GM21515 (cell line): Measurements from ENCODE around the gene TMEM39B.
"Not testable (repeated sequence)": the region's sequence is repeated elsewhere in the genome, so short reads cannot be mapped to it uniquely, and the experiment has no call there.

Experiments used
- ATAC-seq: cut with Tn5 transposase; IDR thresholded peaks from one replicate; pipeline ENCODE4 v1.9.1; 2021; ENCODE audit not compliant: unreplicated experiment

TMEM39B gene

GRCh38 chr1:32111789-32112188 lies 39.0 kb downstream of the TMEM39B start:
- ATAC-seq = no peak

DNA sequence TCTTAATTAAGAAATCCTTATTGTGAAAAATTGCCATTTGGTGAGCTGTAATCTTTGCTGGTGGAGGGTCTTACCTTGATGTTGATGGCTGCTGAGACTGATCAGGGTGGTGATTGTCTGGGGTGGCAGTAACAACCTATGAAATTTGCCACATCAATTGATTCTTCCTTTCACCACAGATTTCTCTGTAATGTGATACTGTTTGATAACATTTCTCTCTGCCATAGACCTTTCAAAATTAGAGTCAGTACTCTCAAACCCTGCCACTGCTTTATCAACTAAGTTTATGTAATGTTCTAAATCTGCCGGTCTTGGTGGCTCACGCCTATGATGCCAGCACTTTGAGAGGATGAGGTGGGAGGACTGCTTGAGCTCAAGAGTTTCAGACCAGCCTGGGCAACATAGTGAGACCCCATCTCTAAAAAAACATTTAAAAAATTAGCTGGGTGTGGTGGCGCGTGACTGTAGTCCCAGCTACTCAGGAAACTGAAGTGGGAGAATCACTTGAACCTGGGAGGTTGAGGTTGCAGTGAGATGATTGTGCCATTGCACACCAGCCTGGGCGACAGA lies 40.2 kb downstream of the TMEM39B start:
- ATAC-seq = no peak

DNA sequence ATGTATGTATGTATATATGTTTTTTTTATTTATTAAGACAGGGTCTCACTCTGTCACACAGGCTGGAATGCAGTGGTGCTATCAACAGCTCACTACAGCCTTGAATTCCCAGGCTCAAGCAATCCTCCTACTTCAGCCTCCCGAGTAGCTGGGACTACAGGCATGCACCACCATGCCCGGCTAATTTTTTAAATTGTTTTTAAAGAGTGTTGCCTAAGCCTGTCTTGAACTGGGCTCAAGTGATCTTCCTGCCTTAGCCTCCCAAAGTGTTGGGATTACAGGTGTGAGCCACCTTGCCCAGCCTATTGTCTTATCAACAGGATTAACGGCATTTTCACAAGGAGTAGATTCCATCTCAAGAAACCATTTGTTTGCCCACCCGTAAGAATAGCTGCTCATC lies 40.7 kb downstream of the TMEM39B start:
- ATAC-seq = not testable (repeated sequence)

GRCh38 chr1:32114420-32114819 lies 41.7 kb downstream of the TMEM39B start:
- ATAC-seq = no peak

DNA sequence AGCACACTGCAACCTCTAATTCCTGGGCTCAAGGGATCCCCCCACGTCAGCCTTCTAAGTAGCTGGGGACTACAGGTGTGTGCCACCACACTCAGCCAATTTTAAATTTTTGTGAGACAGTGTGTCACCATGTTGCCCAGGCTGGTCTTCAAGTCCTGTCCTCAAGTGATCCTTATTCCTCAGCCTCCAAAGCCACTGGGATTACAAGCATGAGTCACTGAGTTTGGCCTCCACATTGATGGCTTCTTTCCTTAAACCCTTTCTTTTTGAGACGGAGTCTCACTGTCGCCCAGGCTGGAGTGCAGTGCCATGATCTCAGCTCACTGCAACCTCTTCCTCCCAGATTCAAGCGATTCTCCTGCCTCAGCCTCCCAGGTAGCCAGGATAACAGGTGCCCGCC lies 42.8 kb downstream of the TMEM39B start:
- ATAC-seq = no peak

- no peak for ATAC-seq
Observed at GRCh38 chr1:32116531-32116930, 43.8 kb downstream of the TMEM39B start.

- no peak for ATAC-seq
Observed at GRCh38 chr1:32122151-32122550, 49.4 kb downstream of the TMEM39B start.

- ATAC-seq = not testable (repeated sequence)
Observed at GRCh38 chr1:32123361-32123760, 50.6 kb downstream of the TMEM39B start.

GRCh38 chr1:32125313-32125712 lies 52.6 kb downstream of the TMEM39B start:
- no peak for ATAC-seq

GRCh38 chr1:32126770-32127169 lies 54.0 kb downstream of the TMEM39B start:
- ATAC-seq = no peak

DNA sequence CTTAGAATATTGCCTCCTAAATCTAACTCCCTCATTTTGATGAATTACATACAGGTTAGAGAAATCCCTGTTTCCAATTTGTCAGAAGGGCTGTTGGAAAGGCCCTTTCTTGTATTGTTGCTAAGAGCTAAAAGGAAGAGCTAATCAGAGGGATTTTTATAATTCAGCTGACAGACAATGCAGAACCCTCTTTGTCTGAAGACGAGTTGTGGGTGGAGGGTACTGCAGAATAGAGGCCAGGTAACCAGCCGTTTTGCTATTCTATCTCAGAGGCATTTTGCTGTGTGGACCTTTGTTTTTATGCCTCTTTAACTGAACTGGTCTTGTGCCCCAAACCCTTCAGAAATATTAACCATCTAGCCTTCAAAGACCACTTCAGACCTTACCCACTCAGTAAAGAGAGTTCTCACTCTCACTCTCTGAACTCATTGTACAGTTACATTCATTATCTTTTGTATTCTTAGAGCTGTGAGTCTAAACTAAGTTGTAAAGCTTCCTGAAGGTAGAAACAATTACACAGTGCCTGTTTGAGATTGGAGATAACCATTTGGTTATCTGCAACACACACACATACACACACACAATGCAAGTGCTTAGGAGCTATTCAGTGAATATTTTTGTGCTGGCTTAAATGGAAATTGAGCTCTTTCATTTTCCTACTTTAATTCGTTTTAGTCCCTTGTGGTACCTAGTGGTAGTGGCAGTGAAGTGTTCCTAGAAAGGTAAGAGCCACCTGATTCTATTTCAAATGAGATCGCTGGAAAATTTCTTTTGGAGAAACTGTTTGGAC lies 54.9 kb downstream of the TMEM39B start:
- no peak for ATAC-seq

- no peak for ATAC-seq
Observed at GRCh38 chr1:32128479-32128878, 55.7 kb downstream of the TMEM39B start.

DNA sequence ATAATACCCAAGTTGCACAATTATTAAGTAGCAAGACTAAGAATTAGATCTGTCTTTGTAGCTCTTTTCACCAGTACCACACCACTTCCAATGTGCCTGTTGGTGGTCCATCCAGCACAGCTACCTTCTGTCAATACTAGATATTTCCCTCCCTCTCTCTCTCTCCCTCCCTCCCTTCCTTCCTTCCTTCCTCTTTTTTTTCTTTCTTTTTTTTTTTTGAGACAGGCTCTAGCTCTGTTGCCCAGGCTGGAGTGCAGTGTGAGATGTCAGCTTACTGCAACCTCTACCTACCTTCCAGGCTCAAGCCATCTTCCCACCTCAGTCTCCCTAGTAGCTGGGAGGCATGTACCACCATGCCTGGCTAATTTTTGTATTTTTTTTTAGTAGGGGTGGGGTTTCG lies 56.2 kb downstream of the TMEM39B start:
- ATAC-seq = no peak

- ATAC-seq = not testable (repeated sequence)
Observed at GRCh38 chr1:32133950-32134280, 61.2 kb downstream of the TMEM39B start.

- no peak for ATAC-seq
Observed at GRCh38 chr1:32137111-32137510, 64.4 kb downstream of the TMEM39B start.

DNA sequence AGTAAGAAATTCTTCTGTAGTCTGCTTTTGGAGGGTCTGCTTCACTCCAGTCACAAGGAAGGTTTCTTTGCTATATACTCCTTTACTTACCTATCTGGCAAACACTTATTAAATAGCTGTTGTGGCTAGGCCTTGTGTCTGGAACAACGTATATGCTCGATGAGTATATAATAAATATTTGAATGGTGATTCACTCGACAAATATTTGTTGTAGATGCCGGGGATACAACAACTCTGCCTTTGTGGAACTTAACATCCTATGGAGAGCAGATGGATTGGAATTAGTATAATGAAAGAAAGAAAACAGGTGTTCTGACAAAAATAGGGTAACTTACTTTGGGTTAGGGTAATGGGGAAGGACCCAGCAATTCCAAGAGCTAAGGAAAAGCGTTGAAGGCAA lies 66.2 kb downstream of the TMEM39B start:
- ATAC-seq = no peak

DNA sequence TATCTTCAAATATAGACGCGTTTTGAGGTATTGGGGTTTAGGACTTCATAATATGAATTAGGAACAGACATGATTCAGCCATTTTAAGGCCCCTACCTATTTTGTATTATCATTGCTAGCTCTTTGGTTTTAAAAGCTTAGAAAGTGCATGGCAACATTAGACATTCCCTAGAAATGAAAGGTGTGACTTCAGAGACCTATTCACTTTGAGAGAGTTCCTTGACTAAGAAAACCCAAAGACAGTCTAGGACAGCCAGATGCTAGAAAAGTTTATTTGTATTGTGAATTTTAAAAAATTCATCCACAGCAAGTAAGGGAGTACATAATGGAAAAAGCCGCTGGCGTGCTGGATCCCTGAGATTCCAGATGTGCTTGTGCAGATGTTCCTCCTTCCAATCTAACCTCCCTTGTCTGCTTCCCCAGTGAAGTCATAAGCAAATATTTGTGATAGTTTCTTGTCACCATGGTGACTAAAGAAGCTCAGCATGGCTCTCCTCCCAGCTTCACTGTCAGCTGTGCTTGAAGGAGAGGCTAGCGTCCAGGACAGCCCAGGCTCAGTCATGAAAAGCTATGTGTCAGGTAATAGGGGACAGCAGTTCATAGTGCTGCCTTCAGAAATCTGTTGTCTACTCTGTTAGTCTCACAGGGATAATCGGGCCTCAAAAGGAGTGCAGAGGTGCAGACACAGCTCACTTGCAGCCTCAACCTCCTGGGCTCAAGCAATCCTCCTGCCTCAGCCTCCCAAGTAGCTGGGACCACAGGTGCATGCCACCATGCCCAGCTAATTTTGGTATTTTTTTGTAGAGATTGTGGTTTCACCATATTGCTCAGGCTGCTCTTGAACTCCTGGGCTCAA lies 69.9 kb downstream of the TMEM39B start:
- no peak for ATAC-seq

DNA sequence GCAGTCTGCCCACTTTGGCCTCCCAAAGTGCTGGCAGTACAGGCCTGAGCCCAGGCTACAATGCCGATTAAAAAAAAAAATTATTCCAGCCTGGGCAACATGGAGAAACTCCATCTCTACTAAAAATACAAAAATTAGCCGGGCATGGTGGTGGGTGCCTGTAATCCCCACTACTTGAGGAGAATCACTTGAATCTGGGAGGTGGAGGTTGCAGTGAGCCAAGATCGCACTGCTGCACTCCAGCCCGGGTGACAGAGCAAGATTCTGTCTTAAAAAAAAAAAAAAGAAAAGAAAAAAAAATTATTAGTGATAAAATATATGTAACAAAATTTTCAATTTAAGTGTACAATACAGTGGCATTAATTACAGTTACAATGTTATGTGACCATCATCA lies 70.6 kb downstream of the TMEM39B start:
- ATAC-seq = not testable (repeated sequence)

GRCh38 chr1:32144033-32144432 lies 71.3 kb downstream of the TMEM39B start:
- ATAC-seq = no peak

DNA sequence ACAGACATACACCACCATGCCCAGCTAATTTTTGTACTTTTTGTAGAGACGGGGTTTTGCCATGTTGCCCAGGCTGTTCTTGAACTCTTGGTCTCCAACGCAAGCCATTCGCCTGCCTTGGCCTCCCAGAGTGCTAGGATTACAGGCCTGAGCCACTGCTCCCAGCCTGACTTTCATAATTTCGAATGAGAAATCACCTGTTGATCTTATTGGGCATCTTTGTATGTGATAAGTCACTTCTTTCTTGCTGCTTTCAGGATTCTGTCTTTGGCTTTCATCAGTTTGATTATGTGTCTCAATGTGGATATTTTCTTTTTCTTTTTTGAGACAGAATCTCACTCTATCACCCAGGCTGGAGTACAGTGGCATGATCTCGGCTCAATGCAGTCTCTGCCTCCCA lies 75.1 kb downstream of the TMEM39B start:
- not testable (repeated sequence) for ATAC-seq

- no peak for ATAC-seq
Observed at GRCh38 chr1:32150847-32151246, 78.1 kb downstream of the TMEM39B start.

DNA sequence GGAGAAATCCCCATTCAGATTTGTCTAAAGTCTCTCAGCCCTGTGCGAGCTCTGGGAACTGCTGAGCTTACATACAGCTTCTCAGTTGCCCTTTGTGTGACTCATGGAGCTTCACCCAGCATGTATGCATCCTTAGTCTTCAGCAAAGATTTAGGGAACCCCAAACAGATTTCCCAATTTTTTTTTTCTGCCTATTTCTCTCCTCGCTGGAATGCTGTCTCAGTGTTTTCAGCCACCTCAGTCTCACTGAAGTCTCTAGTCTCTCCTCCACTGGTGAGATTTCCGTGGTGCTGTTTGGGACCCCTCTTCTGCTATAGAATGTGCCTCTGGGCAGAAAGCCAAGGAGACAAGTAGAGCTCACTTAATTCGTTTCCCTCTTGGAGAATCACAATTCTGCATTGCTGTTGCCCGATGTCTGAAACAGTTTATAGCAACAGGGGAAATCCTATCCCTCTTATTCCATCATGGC lies 78.6 kb downstream of the TMEM39B start:
- ATAC-seq = no peak
